ENCODE results near the gene SRSF2. TPM values are rescaled to one million over a fixed set of nuclear protein-coding genes. Genes with fewer than 3 reads are reported as not detected.

The SRSF2 gene
- total and polyA plus RNA-seq, 9 of the 15 experiments (the other 6 are each of a cell fraction or from before 2014, with no cell fraction given): 161 to 583 (median 393) TPM

- TF ChIP-seq CUX1 (CRISPR knock-in tag; IDR thresholded peaks at IDR 0.05) (no peak), ZBED1 (IDR thresholded peaks at IDR 0.05) (peak; percentile 84), MAZ (CRISPR knock-in tag; conservative IDR thresholded peaks at IDR 0.05 in 1 of 2, IDR thresholded peaks at IDR 0.05 in 1 of 2) (peak in 1 of 2 experiments; percentile 100; a peak in 2 of 4 replicates), ZNF239 (CRISPR knock-in tag; IDR thresholded peaks at IDR 0.05) (no peak), HDAC1 (IDR thresholded peaks at IDR 0.05) (peak in 1 of 2 experiments; percentile 92; a peak in 2 of 4 replicates), TFAM (CRISPR knock-in tag; conservative IDR thresholded peaks at IDR 0.05) (no peak), CHD2 (IDR thresholded peaks at IDR 0.05; ENCODE audit: low read depth, low read length) (peak; percentile 0; the same call in 1 of the 2 replicates), MBD1 (CRISPR knock-in tag; IDR thresholded peaks at IDR 0.05) (no peak), RFX7 (CRISPR knock-in tag; IDR thresholded peaks at IDR 0.05) (peak; percentile 81; the same call in 1 of the 2 replicates), SNIP1 (IDR thresholded peaks at IDR 0.05; ENCODE audit: low read depth) (no peak), TEAD1 (CRISPR knock-in tag; IDR thresholded peaks at IDR 0.05) (0 out of 4 replicates have a peak, but pooled peaks of 1 of the 2 experiments have one; percentile 12), PHB (CRISPR knock-in tag; IDR thresholded peaks at IDR 0.05) (peak; percentile 93), GMEB1 (CRISPR knock-in tag; IDR thresholded peaks at IDR 0.05) (no peak; the same call in 1 of the 2 replicates), NRF1 (conservative IDR thresholded peaks at IDR 0.05 in 1 of 2, IDR thresholded peaks at IDR 0.05 in 1 of 2) (peak; percentile 98), MLX (CRISPR knock-in tag; conservative IDR thresholded peaks at IDR 0.05) (0 out of 4 replicates have a peak, but pooled peaks have one; percentile 4 to 56), TCFL5 (CRISPR knock-in tag; conservative IDR thresholded peaks at IDR 0.05) (no peak), GTF2E2 (tag; IDR thresholded peaks at IDR 0.05) (peak; percentile 100), ELK3 (CRISPR knock-in tag; IDR thresholded peaks at IDR 0.05) (no peak)
Observed at GRCh38 chr17:76737082-76737675, at the start of gene SRSF2 (continued).

Data from K562 (cell line).